ENCODE measurements around the gene PCDHGB4. TPM values are rescaled to one million over a fixed set of nuclear protein-coding genes. Genes with fewer than 3 reads are reported as not detected.

PCDHGB4 gene
- total and polyA plus RNA-seq, 9 of the 15 experiments (the other 6 are each of a cell fraction or from before 2014, with no cell fraction given): 0.01 to 0.14 (median 0.03) TPM; not detected in 5

GRCh38 chr5:141373673-141374317, 13.7 kb upstream of the PCDHGB4 start, which contains the start of gene PCDHGA6 (continued):
- TF ChIP-seq, protein P1, sequence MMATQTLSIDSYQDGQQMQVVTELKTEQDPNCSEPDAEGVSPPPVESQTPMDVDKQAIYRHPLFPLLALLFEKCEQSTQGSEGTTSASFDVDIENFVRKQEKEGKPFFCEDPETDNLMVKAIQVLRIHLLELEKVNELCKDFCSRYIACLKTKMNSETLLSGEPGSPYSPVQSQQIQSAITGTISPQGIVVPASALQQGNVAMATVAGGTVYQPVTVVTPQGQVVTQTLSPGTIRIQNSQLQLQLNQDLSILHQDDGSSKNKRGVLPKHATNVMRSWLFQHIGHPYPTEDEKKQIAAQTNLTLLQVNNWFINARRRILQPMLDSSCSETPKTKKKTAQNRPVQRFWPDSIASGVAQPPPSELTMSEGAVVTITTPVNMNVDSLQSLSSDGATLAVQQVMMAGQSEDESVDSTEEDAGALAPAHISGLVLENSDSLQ (IDR thresholded peaks at IDR 0.05): no peak
- TF ChIP-seq MIER1 (IDR thresholded peaks at IDR 0.05; ENCODE audit: low read depth) (no peak), PML (IDR thresholded peaks at IDR 0.05; ENCODE audit: low read length) (no peak)

- no peak overlapping the region for H2AFZ ChIP-seq (ENCODE audit: low read depth, low read length)
- ATAC-seq (no peak), FAIRE-seq (no peak), DNase-seq (ENCODE audit: extremely low read depth in 1 of 4, low spot score in 3 of 4) (no peak)
- H3K4me3 ChIP-seq: no peak overlapping the region
- intact Hi-C loops (cut with micrococcal nuclease) (loop anchor here (5.0 kb wide), 1 partner anchor 47 kb away; no protein-coding TSS in a partner anchor), in situ Hi-C loops (cut with MboI) (no loop called here)
- H4K20me1 ChIP-seq (replicated peaks; ENCODE audit: control insufficient read depth, insufficient read depth, low read length): no peaks in the 10 kb centered on the region
- ChIA-PET CTCF (ENCODE audit: low intra/inter-chr PET ratio) (interaction anchor here (1.3 kb wide), 1 partner anchor 140 kb away, joined by 3 read pairs; no protein-coding TSS in a partner anchor), POLR2A (interaction anchor here (0.6 kb wide), 1 partner anchor 206 kb away, joined by 5 read pairs; no protein-coding TSS in a partner anchor)
- H3K36me3 ChIP-seq (ENCODE audit: control insufficient read depth, insufficient read depth, low read length): no peaks in the 10 kb centered on the region
- no peaks in the 10 kb centered on the region for H3K9me3 ChIP-seq (replicated peaks; ENCODE audit: control insufficient read depth, insufficient read depth, low read depth, low read length)
- H3K9ac ChIP-seq (ENCODE audit: insufficient read depth in 1 of 2, low read depth in 2 of 2, low read length in 2 of 2): no peak overlapping the region
- TF ChIP-seq MBD2 (IDR thresholded peaks at IDR 0.05; ENCODE audit: borderline replicate concordance, low read depth) (no peak), HSF4 (CRISPR knock-in tag; IDR thresholded peaks at IDR 0.05; ENCODE audit: borderline replicate concordance) (no peak), TEAD2 (tag; IDR thresholded peaks at IDR 0.05) (no peak)
- H3K79me2 ChIP-seq (ENCODE audit: control insufficient read depth, insufficient read depth, low read length): no peaks in the 10 kb centered on the region
- H3K27me3 ChIP-seq (ENCODE audit: control insufficient read depth in 2 of 2, insufficient read depth in 2 of 2, low read length in 2 of 2): peaks cover 4 to 38% of the 10 kb centered on the region in 2 experiments; a peak in 4 of 5 replicates
- no TSS peak for BruUV-seq (replicated peaks)
- H3K27ac ChIP-seq (ENCODE audit: extremely low read depth, low read depth, low read length): no peak overlapping the region
- H3K4me2 ChIP-seq (ENCODE audit: insufficient read depth, low read length): no peak overlapping the region
- H3K9me1 ChIP-seq (ENCODE audit: control insufficient read depth, insufficient read depth, low read length): no peaks in the 10 kb centered on the region
- H3K4me1 ChIP-seq (replicated peaks in 1 of 2; ENCODE audit: control insufficient read depth in 2 of 2, insufficient read depth in 2 of 2, low read length in 2 of 2): peaks cover 0 to 7% of the 10 kb centered on the region in 2 experiments; a peak in 1 of 5 replicates
- 6% methylated on average over 14 of the region's 14 CpGs for WGBS (ENCODE audit: insufficient coverage, low coverage, missing lambda C conversion rate)
These were observed 12.9 kb upstream of the PCDHGB4 start for GRCh38 chr5:141374627-141375026.
